Uterus (tissue), 4 donors: ENCODE measurements around the gene TANC2. TPM values are rescaled to one million over a fixed set of nuclear protein-coding genes. Genes with fewer than 3 reads are reported as not detected.

ENCODE experiments used
- DNase-seq, 2 donors: peaks; one replicate each; pipeline ENCODE4 v3.0.0-alpha.2; 2019 to 2020
- H3K27ac ChIP-seq, 2 donors: fragments of 200-600 bp; sonication (generic); 1 replicate in 1 of 2; 2 replicates in 1 of 2; pipeline ENCODE4 v1.5.1; 2016 to 2018
- H3K27me3 ChIP-seq, 2 donors: fragments of 200-600 bp; sonication (generic); one replicate each; pipeline ENCODE4 v1.5.1; 2018 to 2019; ENCODE audit warnings: control low read depth in 1 of 2
- H3K36me3 ChIP-seq, 2 donors: fragments of 200-600 bp; sonication (generic); one replicate each; pipeline ENCODE4 v1.5.1; 2019; ENCODE audit warnings: control low read depth in 1 of 2
- H3K4me1 ChIP-seq, 2 donors: fragments of 200-600 bp; sonication (generic); one replicate each; pipeline ENCODE4 v1.5.1; 2018 to 2019; ENCODE audit warnings: control low read depth in 1 of 2
- H3K4me3 ChIP-seq, 2 donors: fragments of 200-600 bp; sonication (generic); 1 replicate in 1 of 2; 2 replicates in 1 of 2; pipeline ENCODE4 v1.5.1; 2018 to 2019; ENCODE audit warnings: mild to moderate bottlenecking in 1 of 2
- H3K9me3 ChIP-seq, 2 donors: fragments of 200-600 bp; sonication (generic); one replicate each; pipeline ENCODE4 v1.5.1; 2019; ENCODE audit warnings: control low read depth in 1 of 2
- CTCF ChIP-seq, 4 experiments: fragments of 200-600 bp in 2 of 4; fragments of 450-650 bp in 2 of 4; sonication (generic) in 2 of 4; IDR thresholded peaks; one replicate each; pipeline ENCODE4 v1.5.1; 2016 to 2019; ENCODE audit warnings: antibody characterized with exemption in 4 of 4, mild to moderate bottlenecking in 2 of 4, moderate library complexity in 1 of 4
- POLR2A ChIP-seq, 2 donors: fragments of 450-650 bp; IDR thresholded peaks; one replicate each; pipeline ENCODE4 v1.6.1; 2016; ENCODE audit warnings: antibody characterized with exemption in 2 of 2, mild to moderate bottlenecking in 1 of 2, moderate library complexity in 1 of 2
- intact Hi-C: fragments of 100-400 bp; cut with DNase I; formaldehyde crosslinking; loops from one replicate; pipeline ENCODE4 v1.15.1; 2023; ENCODE audit warnings: low total_unique reads
- total RNA-seq, 4 donors: library from RNA; depleted of rRNA in 3 of 4; stranded (reverse); fragments of >200 nt in 3 of 4; gene quantifications; one replicate each; pipeline versions ENCODE4 v1.1.0 to v1.2.4, GENCODE V29; 2014 to 2023
- donor health status: DM: yes; HTN: yes; CAD: no.

Gene TANC2
- total RNA-seq, 4 donors from 2014 or later = 7.9 to 48.8 (median 25.1) TPM

GRCh38 chr17:62931101-62931500 is 34.9 kb upstream of the TANC2 start:
- H3K27ac ChIP-seq = no peak overlapping the region
- TF ChIP-seq CTCF (IDR thresholded peaks at IDR 0.05) (no peak), POLR2A (IDR thresholded peaks at IDR 0.05) (no peak)
- H3K9me3 ChIP-seq = no peaks in the 10 kb centered on the region
- no peak overlapping the region for H3K4me3 ChIP-seq
- no peaks in the 10 kb centered on the region for H3K4me1 ChIP-seq
- intact Hi-C loops = no loop called here
- no peaks in the 10 kb centered on the region for H3K36me3 ChIP-seq
- DNase-seq = no peak
- H3K27me3 ChIP-seq = no peaks in the 10 kb centered on the region

GRCh38 chr17:62933501-62934385 is 32.3 kb upstream of the TANC2 start:
- Histone ChIP-seq H3K27ac (no peak overlapping the region), H3K9me3 (no peaks in the 10 kb centered on the region), H3K4me1 (no peaks in the 10 kb centered on the region), H3K36me3 (no peaks in the 10 kb centered on the region), H3K27me3 (no peaks in the 10 kb centered on the region), H3K4me3 (no peak overlapping the region)
- intact Hi-C loops = no loop called here
- no peak for DNase-seq
- TF ChIP-seq CTCF (IDR thresholded peaks at IDR 0.05) (no peak), POLR2A (IDR thresholded peaks at IDR 0.05) (no peak)

- Histone ChIP-seq H3K4me3 (no peak overlapping the region), H3K9me3 (no peaks in the 10 kb centered on the region), H3K27me3 (no peaks in the 10 kb centered on the region), H3K27ac (no peak overlapping the region), H3K36me3 (no peaks in the 10 kb centered on the region), H3K4me1 (no peaks in the 10 kb centered on the region)
- TF ChIP-seq CTCF (IDR thresholded peaks at IDR 0.05) = no peak
- no peak for TF ChIP-seq POLR2A (IDR thresholded peaks at IDR 0.05)
- intact Hi-C loops = no loop called here
- no peak for DNase-seq
Measured at GRCh38 chr17:62935098-62935497, 30.9 kb upstream of the TANC2 start.

GRCh38 chr17:62935523-62935922 is 30.5 kb upstream of the TANC2 start:
- Histone ChIP-seq H3K27me3 (no peaks in the 10 kb centered on the region), H3K36me3 (no peaks in the 10 kb centered on the region), H3K4me1 (no peaks in the 10 kb centered on the region), H3K9me3 (no peaks in the 10 kb centered on the region), H3K27ac (no peak overlapping the region), H3K4me3 (no peak overlapping the region)
- intact Hi-C loops = no loop called here
- DNase-seq = no peak
- no peak for TF ChIP-seq CTCF (IDR thresholded peaks at IDR 0.05)

- Histone ChIP-seq H3K9me3 (no peaks in the 10 kb centered on the region), H3K27me3 (no peaks in the 10 kb centered on the region), H3K4me3 (no peak overlapping the region), H3K4me1 (no peaks in the 10 kb centered on the region), H3K36me3 (no peaks in the 10 kb centered on the region), H3K27ac (no peak overlapping the region)
- no peak for DNase-seq
- no peak for TF ChIP-seq POLR2A (IDR thresholded peaks at IDR 0.05)
- no peak for TF ChIP-seq CTCF (IDR thresholded peaks at IDR 0.05)
- intact Hi-C loops = no loop called here
Measured at GRCh38 chr17:62937606-62938005, 28.4 kb upstream of the TANC2 start.
